GM18909 (cell line): Measurements from ENCODE around the gene TNFSF11.

Experiments
- ATAC-seq: cut with Tn5 transposase; IDR thresholded peaks from one replicate; pipeline ENCODE4 v1.9.1; 2021; ENCODE audit warnings: mild to moderate bottlenecking; ENCODE audit not compliant: unreplicated experiment, poor library complexity

The TNFSF11 gene

DNA sequence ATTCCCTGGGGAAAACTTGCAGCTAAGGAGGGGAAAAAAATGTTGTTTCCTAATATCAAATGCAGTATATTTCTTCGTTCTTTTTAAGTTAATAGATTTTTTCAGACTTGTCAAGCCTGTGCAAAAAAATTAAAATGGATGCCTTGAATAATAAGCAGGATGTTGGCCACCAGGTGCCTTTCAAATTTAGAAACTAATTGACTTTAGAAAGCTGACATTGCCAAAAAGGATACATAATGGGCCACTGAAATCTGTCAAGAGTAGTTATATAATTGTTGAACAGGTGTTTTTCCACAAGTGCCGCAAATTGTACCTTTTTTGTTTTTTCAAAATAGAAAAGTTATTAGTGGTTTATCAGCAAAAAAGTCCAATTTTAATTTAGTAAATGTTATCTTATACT, 33.6 kb downstream of the TNFSF11 start:
- no peak for ATAC-seq

DNA sequence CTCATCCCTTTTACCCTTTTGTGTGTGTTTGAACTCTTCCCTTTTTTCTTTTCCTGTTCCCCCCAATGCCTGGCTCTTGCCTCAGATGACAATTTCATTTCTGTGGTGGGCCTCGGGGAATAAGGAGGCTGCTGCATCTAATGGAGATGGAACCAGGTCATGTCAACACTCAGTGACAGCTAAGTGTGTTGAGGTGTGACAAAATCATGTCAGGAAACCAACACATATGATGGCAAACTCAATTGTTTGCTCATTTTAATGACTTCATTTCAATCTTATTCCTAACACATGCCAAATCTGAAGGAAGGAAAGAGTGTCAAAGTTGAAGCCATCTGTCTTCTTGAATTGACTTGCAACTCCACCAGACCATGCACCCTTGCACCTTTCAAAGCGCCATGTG, 36.7 kb downstream of the TNFSF11 start:
- no peak for ATAC-seq

GRCh38 chr13:42611086-42611779, 37.3 kb downstream of the TNFSF11 start:
- ATAC-seq, result no peak

DNA sequence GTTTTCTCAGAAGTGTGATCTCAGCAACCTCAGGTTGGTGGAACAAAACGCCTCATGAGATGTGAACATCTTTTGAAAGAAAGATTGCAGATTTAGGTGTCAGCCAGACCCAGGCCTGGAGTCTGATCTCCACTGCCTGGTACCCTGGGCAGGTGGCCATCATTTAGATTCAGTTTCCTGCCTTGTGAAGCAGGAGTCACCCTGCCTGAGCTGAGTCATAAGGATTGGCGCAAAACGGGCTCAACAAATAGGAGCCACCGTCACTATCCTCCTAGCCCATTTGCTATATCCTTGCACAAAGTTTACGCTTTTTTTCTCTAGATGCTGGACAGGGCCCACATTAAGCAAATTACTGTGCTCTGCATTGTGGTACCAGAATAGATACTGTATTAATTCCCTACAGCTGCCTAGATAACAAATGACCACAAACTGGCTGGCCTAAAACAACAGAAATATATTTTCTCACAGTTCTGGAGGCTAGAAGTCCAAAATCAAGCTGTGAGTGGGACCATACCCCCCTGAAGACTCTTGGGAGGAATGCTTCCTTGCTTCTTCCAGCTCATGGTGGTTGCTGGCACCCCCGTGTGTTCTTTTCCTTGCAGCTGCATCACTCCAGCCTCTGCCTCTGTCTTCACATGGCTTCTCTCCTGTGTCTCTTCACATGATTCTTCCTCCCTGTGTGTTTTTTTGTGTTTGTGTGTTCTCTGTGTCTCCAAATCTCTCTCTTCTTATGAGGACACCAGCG, 38.2 kb downstream of the TNFSF11 start:
- ATAC-seq, result no peak

GRCh38 chr13:42614436-42615035, 40.6 kb downstream of the TNFSF11 start:
- ATAC-seq, result no peak

- no peak for ATAC-seq
Measured at GRCh38 chr13:42615691-42616090, 41.7 kb downstream of the TNFSF11 start.

DNA sequence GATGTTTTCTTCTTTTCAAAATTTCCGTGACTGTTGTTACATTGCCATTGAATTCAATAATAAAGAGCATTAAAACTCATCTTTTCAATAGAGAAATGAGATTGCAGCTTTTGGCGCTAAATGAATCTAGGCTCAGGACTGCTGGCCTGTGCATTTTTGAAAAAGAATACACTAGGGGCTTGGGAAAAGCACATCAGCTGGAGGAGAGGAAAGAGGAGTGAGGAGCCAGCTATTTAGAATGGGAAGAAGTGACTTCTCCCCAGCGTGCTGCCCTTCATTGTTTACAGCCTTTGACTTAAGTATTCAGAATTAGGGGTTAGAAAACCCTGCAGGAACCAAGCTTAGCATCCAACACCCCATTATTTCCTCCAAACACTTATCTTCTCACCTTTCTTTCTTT, 43.3 kb downstream of the TNFSF11 start:
- ATAC-seq, result no peak

GRCh38 chr13:42623916-42624315, 50.0 kb downstream of the TNFSF11 start:
- no peak for ATAC-seq

- no peak for ATAC-seq
Measured at GRCh38 chr13:42625611-42626010, 51.7 kb downstream of the TNFSF11 start.

GRCh38 chr13:42626176-42626860, 52.4 kb downstream of the TNFSF11 start:
- ATAC-seq, result no peak

GRCh38 chr13:42628666-42629065, 54.7 kb downstream of the TNFSF11 start:
- no peak for ATAC-seq

DNA sequence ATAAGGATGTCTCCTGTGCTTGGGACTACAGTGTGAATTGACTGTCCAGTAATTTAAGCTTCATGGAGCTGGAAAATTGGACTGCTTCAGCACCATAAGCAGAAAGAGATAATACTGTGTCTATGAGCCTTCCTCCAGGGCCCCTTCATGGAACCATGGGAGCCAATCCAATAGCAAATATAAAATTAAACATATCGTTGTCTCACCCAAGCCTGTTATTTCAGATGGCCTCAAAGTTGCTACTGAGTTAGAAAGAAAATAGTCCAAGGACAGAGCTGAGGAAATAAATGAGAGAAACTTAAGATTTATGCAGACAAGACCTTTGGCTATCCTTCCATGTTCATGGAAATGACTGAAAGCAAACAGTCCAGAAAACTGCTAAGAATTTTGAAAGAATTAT, 57.2 kb downstream of the TNFSF11 start:
- no peak for ATAC-seq

GRCh38 chr13:42633495-42633894, 59.5 kb downstream of the TNFSF11 start:
- no peak for ATAC-seq

DNA sequence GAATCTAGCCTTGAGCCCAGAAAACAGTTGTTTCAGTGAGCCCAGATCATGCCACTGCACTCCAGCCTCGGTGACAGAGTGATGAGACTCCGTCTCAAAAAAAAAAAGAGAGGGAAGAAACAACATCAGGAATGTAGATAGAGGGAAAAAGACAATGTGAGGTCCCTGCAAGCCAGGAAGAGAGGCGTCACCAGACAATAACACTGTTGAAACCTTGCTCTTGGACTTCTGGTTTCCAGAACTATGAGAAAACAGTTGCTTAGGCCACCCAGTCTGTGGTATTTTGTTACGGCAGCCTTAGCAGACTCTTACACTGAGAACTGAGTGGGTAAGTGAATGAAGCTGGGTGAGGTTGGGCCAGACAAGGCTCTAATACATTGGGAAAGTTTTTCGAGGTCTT, 64.1 kb downstream of the TNFSF11 start:
- ATAC-seq, result no peak

DNA sequence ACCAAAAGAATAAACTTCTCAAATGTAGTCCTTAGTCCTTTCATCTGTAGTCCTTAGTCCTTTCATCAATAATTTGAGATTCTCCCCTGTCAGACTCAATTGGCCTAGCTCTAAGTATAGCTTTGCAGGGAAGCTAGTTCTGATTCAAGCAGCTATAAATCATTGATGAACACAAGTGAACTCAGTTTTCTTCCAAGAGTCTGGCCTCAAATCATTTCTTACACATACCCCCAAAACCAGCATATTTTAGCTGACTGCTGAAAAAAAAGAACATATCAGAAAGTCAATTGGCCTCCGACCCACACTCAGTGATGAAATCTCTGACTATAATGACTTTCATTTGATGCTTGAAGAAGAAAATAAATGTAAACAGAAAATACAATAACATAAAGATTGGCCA, 64.9 kb downstream of the TNFSF11 start:
- ATAC-seq, result no peak

GRCh38 chr13:42643076-42643475, 69.1 kb downstream of the TNFSF11 start:
- ATAC-seq, result no peak

GRCh38 chr13:42644841-42645240, 70.9 kb downstream of the TNFSF11 start:
- ATAC-seq, result no peak

- no peak for ATAC-seq
Measured at GRCh38 chr13:42645717-42646116, 71.8 kb downstream of the TNFSF11 start.

- no peak for ATAC-seq
Measured at GRCh38 chr13:42649141-42649540, 75.2 kb downstream of the TNFSF11 start.

DNA sequence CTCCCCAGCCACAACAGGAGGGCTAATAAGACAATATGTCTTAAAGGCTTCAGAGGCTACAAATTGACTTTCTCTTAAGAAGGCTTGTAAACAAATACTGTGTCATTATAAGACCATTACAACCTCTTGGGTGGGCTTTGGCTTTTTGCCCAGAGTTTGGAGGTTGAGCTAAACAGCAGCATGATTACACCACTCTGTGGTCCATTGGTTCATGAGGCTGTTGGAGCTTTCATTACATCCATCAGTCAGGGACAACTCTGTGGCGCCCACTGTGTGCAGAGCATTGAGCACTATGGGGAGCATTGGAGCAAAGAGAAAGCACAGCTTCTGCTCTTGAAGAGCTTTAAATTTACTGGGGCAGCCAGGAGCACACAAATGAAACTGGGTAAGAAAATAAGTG, 75.9 kb downstream of the TNFSF11 start:
- no peak for ATAC-seq

DNA sequence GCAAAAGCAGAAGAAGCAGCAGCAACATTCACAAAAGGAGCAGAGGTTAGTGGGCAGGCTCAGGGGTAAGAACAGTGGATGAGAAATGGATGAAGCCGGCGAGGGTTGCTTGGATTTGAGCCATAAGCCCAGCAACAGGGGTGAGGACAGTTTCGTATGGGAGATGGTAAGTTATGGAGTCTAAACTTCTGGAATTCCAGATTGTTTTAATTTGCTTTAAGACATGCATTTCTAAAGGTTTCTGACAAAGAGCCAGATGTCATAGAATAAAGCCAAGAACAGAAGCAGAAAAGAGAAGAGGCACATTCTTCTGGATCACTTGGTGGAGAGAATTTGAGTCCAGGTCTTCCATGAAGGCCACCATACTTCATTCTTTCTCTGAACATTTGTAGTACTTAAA, 76.6 kb downstream of the TNFSF11 start:
- no peak for ATAC-seq
